ENCODE measurements around the gene ZNF267.
A peak's percentile ranks its signal among the peaks of the same experiment; 100 is the strongest.
"Not testable (repeated sequence)": the region's sequence is repeated elsewhere in the genome, so short reads cannot be mapped to it uniquely, and the experiment has no call there.

The ZNF267 gene

DNA sequence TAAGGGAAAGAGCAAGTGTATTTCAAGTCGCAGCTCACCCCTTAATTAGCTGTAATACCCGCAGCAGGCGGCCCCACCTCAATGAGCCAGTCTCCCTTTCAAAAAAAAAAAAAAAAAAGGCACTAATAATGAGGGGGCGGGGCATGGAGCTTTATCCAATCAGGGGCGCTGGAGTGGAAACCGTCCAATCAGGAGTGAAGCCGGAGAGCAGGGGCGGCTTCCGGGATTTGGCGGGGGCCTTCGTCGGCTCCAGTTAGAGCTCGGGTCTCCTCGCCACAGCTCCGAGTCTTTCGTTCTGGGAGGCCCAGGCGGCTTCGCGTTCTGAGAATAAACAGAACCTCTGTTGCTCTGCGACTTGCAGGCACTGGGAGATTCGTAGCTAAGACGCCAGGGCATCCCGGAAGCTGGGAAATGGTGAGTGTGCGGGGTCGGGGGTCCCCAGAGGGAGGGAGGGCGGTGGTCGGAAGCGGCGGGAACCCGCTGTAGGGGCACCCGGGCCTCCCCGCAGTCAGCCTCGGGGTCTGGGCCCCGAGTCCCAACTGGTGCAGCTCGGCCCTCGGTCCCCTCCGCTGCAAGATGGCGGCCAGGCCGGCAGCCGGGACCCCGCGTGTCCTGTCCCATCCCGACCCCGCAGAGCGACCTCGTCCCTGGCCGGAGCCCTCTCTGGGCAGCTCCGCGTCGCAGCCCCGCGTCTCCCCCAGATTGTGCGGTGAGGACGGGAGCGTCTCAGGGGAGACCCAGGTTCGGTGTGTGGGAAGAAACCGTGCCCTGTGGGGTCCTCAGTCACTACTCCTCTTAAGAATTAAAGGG is at the start of gene ZNF267:
Gene ZNF267, plus strand, starts transcription at position 252 of the 810 bp plus-strand sequence. Its CDS starts 160 bp downstream, at position 412.
- DNase-seq = peak; percentile 96

- DNase-seq = no peak
Observed at GRCh38 chr16:31833047-31833446, 40.6 kb upstream of the ZNF267 start.

GRCh38 chr16:31836396-31836795 is 37.2 kb upstream of the ZNF267 start:
- not testable (repeated sequence) for DNase-seq

GRCh38 chr16:31842864-31843263 is 30.7 kb upstream of the ZNF267 start:
- no peak for DNase-seq

- DNase-seq = not testable (repeated sequence)
Observed at GRCh38 chr16:31848572-31848971, 25.0 kb upstream of the ZNF267 start.

DNA sequence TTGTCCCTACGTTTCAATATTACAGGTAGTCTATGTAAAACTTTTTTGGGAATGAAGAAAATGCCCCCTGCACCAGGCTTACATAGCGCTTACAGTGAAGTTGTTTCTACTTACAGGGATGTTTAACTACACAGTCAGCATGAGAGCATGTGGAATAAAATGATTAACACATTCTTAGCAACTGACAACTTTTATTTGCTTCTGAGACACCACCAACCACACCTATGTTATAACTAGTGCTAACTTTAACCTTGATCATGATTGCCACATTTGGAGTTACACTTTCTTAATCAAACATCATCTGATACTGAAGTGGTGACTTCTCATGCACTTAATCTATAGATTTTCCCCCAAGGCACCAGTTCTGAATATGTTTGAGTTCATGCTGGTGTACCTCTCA is 20.3 kb upstream of the ZNF267 start:
- no peak for DNase-seq

GRCh38 chr16:31860508-31860907 is 13.1 kb upstream of the ZNF267 start:
- DNase-seq = no peak

GRCh38 chr16:31861455-31861854 is 12.2 kb upstream of the ZNF267 start:
- no peak for DNase-seq

- no peak for DNase-seq
Observed at GRCh38 chr16:31862761-31863160, 10.8 kb upstream of the ZNF267 start.

DNA sequence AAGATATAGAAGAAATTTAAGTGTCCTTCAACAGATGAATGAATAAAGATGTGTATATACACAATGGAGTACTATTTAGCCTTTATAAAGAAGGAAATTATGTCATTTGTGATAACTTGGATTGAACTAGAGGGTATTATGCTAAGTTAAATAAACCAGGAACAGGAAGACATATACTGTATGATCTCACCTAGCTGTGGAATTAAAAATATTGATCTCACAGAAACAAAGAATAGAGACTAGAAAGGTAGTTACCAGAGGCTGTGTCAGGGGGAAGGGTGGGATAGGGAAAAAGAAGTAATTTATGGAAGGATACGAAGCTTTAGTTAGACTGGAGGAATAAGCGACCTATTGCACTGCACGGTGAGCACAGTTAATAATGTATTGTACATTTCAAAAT is 5.4 kb upstream of the ZNF267 start:
- DNase-seq = no peak

DNA sequence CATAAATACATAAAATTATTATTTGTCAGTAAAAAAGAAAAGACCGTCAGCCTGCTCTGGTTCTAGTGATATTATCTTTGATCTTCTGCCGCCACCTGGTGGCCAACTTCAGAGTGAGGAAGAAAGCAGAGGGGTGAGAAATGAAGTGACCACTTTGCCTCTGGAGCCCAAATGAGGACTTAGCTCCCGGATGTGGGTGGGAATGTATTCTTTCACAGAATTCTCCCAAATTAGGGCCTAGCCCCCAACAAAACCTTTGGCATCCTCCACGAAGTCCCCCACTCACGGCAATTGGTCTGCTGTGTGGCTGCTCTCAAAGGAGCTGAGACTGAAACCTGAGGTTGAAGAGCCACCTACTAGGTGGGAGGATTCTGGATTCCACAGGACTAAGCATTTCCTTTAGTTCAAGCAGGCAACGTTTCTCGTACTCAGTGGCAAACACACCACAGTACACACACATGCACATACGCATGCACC is 4.9 kb upstream of the ZNF267 start:
- peak; percentile 65 for DNase-seq

DNA sequence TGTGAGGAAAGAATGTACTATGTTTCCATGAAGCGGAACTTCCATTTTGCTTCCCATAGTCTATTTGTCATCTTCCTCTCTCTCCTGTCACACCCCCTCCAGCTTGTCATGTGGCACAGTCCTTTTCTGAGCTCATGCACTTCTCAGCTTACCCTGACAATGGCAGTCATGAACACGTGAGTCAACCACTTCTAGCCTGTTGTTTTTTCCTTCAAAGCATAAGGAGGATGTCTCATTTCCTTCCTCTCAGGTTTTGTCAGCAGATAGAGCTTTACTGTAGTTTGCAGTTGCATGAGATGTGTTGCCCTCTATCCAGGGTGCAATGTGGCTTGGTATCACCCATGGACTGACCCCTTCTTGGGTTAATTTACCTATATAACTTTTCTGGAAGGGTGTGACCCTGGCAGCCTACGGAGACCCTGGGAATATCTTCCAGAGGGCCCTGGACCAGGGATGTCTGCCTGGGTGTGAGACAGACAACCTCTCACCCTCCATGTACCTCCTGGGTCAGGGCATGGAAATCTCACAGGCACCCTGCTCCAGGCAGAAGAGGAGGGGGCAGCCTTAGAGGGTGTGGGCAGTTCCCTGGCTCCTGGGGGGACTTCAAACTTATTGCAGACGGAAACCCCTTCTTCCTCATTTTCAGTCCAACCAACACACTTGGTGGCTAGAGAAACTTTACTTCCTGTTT is 4.0 kb upstream of the ZNF267 start:
- no peak for DNase-seq

DNA sequence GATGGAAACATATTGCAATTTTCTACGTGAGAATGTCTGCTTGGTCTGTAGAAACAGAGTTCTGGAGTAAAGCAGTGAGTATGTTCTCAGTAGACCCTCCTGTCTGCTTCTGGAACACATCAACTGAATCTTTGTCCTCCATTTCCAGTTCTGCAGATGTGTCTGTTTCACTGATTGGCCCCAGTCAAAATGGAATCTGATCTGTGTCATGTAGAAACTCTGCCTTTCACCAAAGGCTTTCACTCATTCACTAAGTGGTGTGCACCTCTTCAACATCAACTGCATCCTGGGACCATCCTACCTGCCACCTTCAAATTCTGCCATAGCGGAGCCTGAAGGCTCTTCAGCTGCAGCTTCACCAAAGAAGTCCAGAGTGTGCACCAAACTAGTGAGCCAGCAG is 2.8 kb upstream of the ZNF267 start:
- no peak for DNase-seq

DNA sequence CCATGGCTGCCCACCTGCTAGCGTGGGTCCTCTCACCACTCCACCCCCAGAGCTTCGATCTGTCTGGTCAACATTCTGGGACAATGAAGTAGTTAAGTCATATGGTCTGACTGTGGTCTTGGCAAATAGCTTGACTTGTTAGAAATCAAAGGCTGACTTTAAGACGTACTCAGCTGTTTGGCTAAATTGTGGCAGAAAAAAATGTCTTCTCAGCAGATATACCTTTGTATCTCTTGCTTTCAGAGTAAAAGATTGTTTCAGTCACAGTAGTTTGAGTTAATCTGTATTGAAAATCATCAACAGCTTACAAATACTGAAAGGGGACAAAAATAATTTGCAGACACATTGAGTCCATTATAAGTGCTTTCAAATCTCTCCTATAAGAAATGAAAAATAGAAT is 2.1 kb upstream of the ZNF267 start:
- DNase-seq = no peak

GRCh38 chr16:31872201-31872600 is 1.4 kb upstream of the ZNF267 start:
- no peak for DNase-seq

GRCh38 chr16:31874366-31875111 is 932 bp downstream of the ZNF267 start:
- DNase-seq = peak; percentile 1

DNA sequence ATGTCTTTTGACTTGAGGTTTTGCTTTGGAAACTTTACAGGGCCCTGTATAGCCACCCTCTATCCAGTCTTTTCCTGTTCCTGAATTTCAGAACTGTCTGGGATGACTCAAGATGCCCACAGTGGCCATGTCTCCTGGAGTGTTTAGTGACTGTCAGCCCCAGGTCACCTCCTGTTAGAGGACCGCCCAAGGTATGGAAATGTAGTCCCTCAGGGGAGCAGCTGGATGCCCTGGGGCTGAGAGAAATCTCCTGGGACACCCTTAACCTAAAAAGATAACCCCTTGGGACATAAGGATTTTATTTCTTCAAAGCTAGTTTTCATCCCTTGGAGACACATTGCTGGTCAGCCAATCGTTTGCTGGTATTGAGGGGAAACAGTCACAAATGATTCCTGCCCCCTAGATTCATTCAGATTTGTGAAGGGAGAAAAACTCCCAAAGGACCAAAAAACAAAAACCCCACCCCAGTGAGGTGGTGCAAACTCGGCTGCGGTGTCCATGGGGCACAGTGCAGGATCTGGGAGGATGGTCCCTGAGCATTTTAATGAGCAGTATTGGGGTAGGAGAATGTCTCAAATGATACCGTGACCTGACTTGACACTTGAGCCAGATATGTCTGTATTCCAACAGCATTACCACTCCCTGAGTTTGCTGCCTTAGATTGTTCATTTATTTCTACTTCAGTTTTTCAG is 1.7 kb downstream of the ZNF267 start:
- peak; percentile 20 for DNase-seq

- DNase-seq = no peak
Observed at GRCh38 chr16:31875928-31876547, 2.4 kb downstream of the ZNF267 start.

DNA sequence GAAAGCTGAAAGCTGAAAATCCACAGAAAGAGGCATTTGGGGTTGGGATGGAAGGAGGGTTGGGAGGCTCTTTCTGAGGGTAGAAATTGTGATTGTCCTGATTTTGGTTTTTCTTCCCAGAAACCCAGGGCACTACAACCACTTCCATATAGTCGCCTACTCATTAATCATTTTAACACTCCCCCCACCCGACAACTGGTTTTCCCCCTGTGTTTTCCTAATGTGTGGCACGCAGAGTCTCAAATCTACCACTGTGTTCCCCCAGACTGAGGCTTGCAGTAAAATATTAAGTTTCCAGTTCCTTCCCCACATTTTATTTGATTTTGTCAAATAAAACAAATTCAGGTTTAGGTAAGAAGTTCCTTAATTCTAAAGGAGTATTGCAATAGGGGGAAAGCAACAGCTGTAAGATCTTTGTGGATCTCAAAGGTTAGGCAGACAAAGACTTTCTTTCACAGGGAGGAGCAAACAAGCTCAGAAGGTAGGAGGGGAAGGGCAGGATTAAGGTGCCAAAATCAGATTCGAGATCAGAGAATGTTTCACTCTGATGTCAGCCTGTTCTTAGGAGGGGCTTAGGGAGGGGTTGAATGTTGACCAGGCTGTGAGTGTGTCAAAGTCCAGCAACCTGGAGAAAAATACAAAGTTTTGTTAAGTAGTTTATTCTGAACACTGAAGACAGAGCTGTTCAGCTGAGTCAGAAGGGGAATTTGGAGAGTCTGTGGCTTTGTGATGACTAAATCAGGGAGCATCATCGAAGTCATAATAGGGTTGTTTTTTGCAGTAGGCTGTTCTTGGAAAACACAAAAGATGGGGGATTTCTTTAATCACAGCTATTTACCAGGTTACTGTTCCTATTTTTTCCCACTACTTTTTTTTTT is 3.6 kb downstream of the ZNF267 start:
- DNase-seq = no peak

DNA sequence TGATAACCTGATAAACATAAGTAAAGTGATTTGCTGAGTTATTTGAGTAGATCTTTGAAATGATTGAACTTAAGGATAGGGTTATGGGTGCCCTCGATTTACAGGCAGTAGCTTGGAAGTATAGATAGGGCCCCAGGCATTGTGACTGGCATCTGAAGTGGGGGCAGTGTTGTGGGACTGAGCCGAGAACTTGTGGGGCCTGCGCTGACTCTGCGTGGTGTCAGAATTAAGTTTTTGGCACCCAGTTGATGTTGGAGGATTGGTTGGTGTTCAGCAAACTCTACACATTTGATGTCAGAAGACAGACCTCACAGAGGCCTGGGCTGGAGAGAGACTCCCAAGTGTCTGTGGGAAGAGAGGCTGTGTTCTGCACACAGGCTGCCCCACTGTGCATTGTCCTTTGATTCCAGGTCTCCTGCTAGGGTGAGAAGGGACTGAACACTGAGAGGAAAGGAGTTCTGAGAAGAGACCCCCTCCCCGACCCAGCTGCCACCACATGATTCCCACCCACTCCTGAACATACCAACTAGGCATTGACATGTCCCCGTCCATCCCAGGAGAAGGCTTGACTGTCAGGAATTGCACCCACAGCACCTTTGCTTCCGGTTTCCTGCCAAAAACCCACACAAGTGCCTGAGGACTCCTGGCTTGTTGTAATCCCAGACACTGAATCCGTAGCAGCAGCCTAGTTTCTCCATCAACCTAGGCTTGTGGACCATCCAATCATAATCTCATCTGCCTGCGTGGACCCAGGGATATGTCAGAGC is 4.5 kb downstream of the ZNF267 start:
- no peak for DNase-seq

GRCh38 chr16:31879937-31880321 is 6.3 kb downstream of the ZNF267 start:
- DNase-seq = no peak
